Measurements from ENCODE around the gene BET1L. TPM values are rescaled to one million over a fixed set of nuclear protein-coding genes. Genes with fewer than 3 reads are reported as not detected.

The BET1L gene
- polyA plus RNA-seq, 4 donors, result 30.4 to 58.2 (median 35.5) TPM

GRCh38 chr11:235997-236773 is 29.0 kb upstream of the BET1L start, which contains the start of gene SIRT3:
Gene SIRT3 (minus strand): TSS chr11:236342. CDS start chr11:236328, 14 bp downstream.
- peak; percentile 90 to 92 for DNase-seq
- peaks cover 0 to 26% (median 0%) of the 10 kb centered on the region in 3 donors for H3K36me3 ChIP-seq (ENCODE audit: control insufficient read depth in 3 of 3, insufficient read depth in 2 of 3, low read depth in 1 of 3, low read length in 3 of 3)
- H3K4me1 ChIP-seq (ENCODE audit: control insufficient read depth in 3 of 3, insufficient read depth in 2 of 3, low read depth in 1 of 3, low read length in 2 of 3), result peaks cover 2 to 22% (median 2%) of the 10 kb centered on the region in 3 donors
- H3K9me3 ChIP-seq (ENCODE audit: control insufficient read depth in 2 of 2, insufficient read depth in 1 of 2, low read depth in 1 of 2, low read length in 1 of 2), result no peaks in the 10 kb centered on the region
- WGBS, 3 donors, result 0 to 1% (median 0%) methylated on average over 24 to 70 of the region's 70 CpGs
- peak within 1 kb of the TSS; percentile 88 to 100 (median 94) for H3K4me3 ChIP-seq (ENCODE audit: low read depth in 1 of 3, low read length in 3 of 3)
- no peak for FAIRE-seq
- H3K27ac ChIP-seq (ENCODE audit: low read depth in 1 of 3, low read length in 2 of 3), result peak within 1 kb of the TSS; percentile 85 to 100 (median 99)
- H3K27me3 ChIP-seq (ENCODE audit: control insufficient read depth in 3 of 3, insufficient read depth in 3 of 3, low read length in 3 of 3), result no peaks in the 10 kb centered on the region

- Histone ChIP-seq H3K27me3 (ENCODE audit: control insufficient read depth in 3 of 3, insufficient read depth in 3 of 3, low read length in 3 of 3) (no peaks in the 10 kb centered on the region), H3K36me3 (ENCODE audit: control insufficient read depth in 3 of 3, insufficient read depth in 2 of 3, low read depth in 1 of 3, low read length in 3 of 3) (peaks cover 0 to 25% (median 0%) of the 10 kb centered on the region in 3 donors), H3K4me1 (ENCODE audit: control insufficient read depth in 3 of 3, insufficient read depth in 2 of 3, low read depth in 1 of 3, low read length in 2 of 3) (peaks cover 2 to 22% (median 2%) of the 10 kb centered on the region in 3 donors), H3K9me3 (ENCODE audit: control insufficient read depth in 2 of 2, insufficient read depth in 1 of 2, low read depth in 1 of 2, low read length in 1 of 2) (no peaks in the 10 kb centered on the region), H3K27ac (ENCODE audit: low read depth in 1 of 3, low read length in 2 of 3) (peak overlapping the region; percentile 56 to 96 (median 90)), H3K4me3 (ENCODE audit: low read depth in 1 of 3, low read length in 3 of 3) (peak overlapping the region; percentile 58 to 65 (median 62))
- FAIRE-seq, result no peak
- WGBS, 3 donors, result 0 to 3% (median 3%) methylated on average over 13 of the region's 13 CpGs
- no peak for DNase-seq
Measured at GRCh38 chr11:235609-235996, 28.4 kb upstream of the BET1L start.

- Histone ChIP-seq H3K27ac (ENCODE audit: low read depth in 1 of 3, low read length in 2 of 3) (peak overlapping the region in 2 of 3 donors; percentile 90 to 96), H3K36me3 (ENCODE audit: control insufficient read depth in 3 of 3, insufficient read depth in 2 of 3, low read depth in 1 of 3, low read length in 3 of 3) (peaks cover 0 to 28% (median 0%) of the 10 kb centered on the region in 3 donors), H3K27me3 (ENCODE audit: control insufficient read depth in 3 of 3, insufficient read depth in 3 of 3, low read length in 3 of 3) (no peaks in the 10 kb centered on the region), H3K4me3 (ENCODE audit: low read depth in 1 of 3, low read length in 3 of 3) (peak overlapping the region in 2 of 3 donors; percentile 58 to 65), H3K4me1 (ENCODE audit: control insufficient read depth in 3 of 3, insufficient read depth in 2 of 3, low read depth in 1 of 3, low read length in 2 of 3) (peaks cover 2 to 22% (median 2%) of the 10 kb centered on the region in 3 donors), H3K9me3 (ENCODE audit: control insufficient read depth in 2 of 2, insufficient read depth in 1 of 2, low read depth in 1 of 2, low read length in 1 of 2) (no peaks in the 10 kb centered on the region)
- DNase-seq (peak in 1 of 2 donors; percentile 19), FAIRE-seq (no peak)
- 39 to 64% (median 51%) methylated on average over 8 of the region's 8 CpGs for WGBS, 3 donors
Measured at GRCh38 chr11:235180-235579, 28.0 kb upstream of the BET1L start.

- no peaks in the 10 kb centered on the region for H3K9me3 ChIP-seq (ENCODE audit: control insufficient read depth in 2 of 2, insufficient read depth in 1 of 2, low read depth in 1 of 2, low read length in 1 of 2)
- no peak for DNase-seq
- FAIRE-seq, result no peak
- 92 to 94% (median 93%) methylated on average over 20 of the region's 20 CpGs for WGBS, 3 donors
- peaks cover 0 to 34% (median 2%) of the 10 kb centered on the region in 3 donors for H3K36me3 ChIP-seq (ENCODE audit: control insufficient read depth in 3 of 3, insufficient read depth in 2 of 3, low read depth in 1 of 3, low read length in 3 of 3)
- H3K27ac ChIP-seq (ENCODE audit: low read depth in 1 of 3, low read length in 2 of 3), result no peak overlapping the region
- no peak overlapping the region for H3K4me3 ChIP-seq (ENCODE audit: low read depth in 1 of 3, low read length in 3 of 3)
- peaks cover 2 to 18% (median 2%) of the 10 kb centered on the region in 3 donors for H3K4me1 ChIP-seq (ENCODE audit: control insufficient read depth in 3 of 3, insufficient read depth in 2 of 3, low read depth in 1 of 3, low read length in 2 of 3)
- H3K27me3 ChIP-seq (ENCODE audit: control insufficient read depth in 3 of 3, insufficient read depth in 3 of 3, low read length in 3 of 3), result no peaks in the 10 kb centered on the region
Measured at GRCh38 chr11:232783-233565, 25.8 kb upstream of the BET1L start.

- Histone ChIP-seq H3K4me3 (ENCODE audit: low read depth in 1 of 3, low read length in 3 of 3) (no peak overlapping the region), H3K27me3 (ENCODE audit: control insufficient read depth in 3 of 3, insufficient read depth in 3 of 3, low read length in 3 of 3) (no peaks in the 10 kb centered on the region), H3K36me3 (ENCODE audit: control insufficient read depth in 3 of 3, insufficient read depth in 2 of 3, low read depth in 1 of 3, low read length in 3 of 3) (peaks cover 0 to 42% (median 2%) of the 10 kb centered on the region in 3 donors), H3K9me3 (ENCODE audit: control insufficient read depth in 2 of 2, insufficient read depth in 1 of 2, low read depth in 1 of 2, low read length in 1 of 2) (no peaks in the 10 kb centered on the region), H3K4me1 (ENCODE audit: control insufficient read depth in 3 of 3, insufficient read depth in 2 of 3, low read depth in 1 of 3, low read length in 2 of 3) (peaks cover 0 to 10% (median 2%) of the 10 kb centered on the region in 3 donors), H3K27ac (ENCODE audit: low read depth in 1 of 3, low read length in 2 of 3) (no peak overlapping the region)
- WGBS, 3 donors, result 95 to 97% (median 96%) methylated on average over 10 of the region's 10 CpGs
- DNase-seq (no peak), FAIRE-seq (no peak)
Measured at GRCh38 chr11:230431-230830, 23.2 kb upstream of the BET1L start.

- Histone ChIP-seq H3K27ac (ENCODE audit: low read depth in 1 of 3, low read length in 2 of 3) (no peak overlapping the region), H3K4me3 (ENCODE audit: low read depth in 1 of 3, low read length in 3 of 3) (no peak overlapping the region), H3K4me1 (ENCODE audit: control insufficient read depth in 3 of 3, insufficient read depth in 2 of 3, low read depth in 1 of 3, low read length in 2 of 3) (no peaks in the 10 kb centered on the region), H3K27me3 (ENCODE audit: control insufficient read depth in 3 of 3, insufficient read depth in 3 of 3, low read length in 3 of 3) (no peaks in the 10 kb centered on the region), H3K9me3 (ENCODE audit: control insufficient read depth in 2 of 2, insufficient read depth in 1 of 2, low read depth in 1 of 2, low read length in 1 of 2) (no peaks in the 10 kb centered on the region), H3K36me3 (ENCODE audit: control insufficient read depth in 3 of 3, insufficient read depth in 2 of 3, low read depth in 1 of 3, low read length in 3 of 3) (peaks cover 0 to 55% (median 2%) of the 10 kb centered on the region in 3 donors)
- FAIRE-seq, result no peak
- 87 to 93% (median 89%) methylated on average over 6 of the region's 6 CpGs for WGBS, 3 donors
- no peak for DNase-seq
Measured at GRCh38 chr11:227824-228379, 20.7 kb upstream of the BET1L start.

- no peaks in the 10 kb centered on the region for H3K27me3 ChIP-seq (ENCODE audit: control insufficient read depth in 3 of 3, insufficient read depth in 3 of 3, low read length in 3 of 3)
- no peak overlapping the region for H3K27ac ChIP-seq (ENCODE audit: low read depth in 1 of 3, low read length in 2 of 3)
- no peaks in the 10 kb centered on the region for H3K4me1 ChIP-seq (ENCODE audit: control insufficient read depth in 3 of 3, insufficient read depth in 2 of 3, low read depth in 1 of 3, low read length in 2 of 3)
- no peak for DNase-seq
- no peaks in the 10 kb centered on the region for H3K9me3 ChIP-seq (ENCODE audit: control insufficient read depth in 2 of 2, insufficient read depth in 1 of 2, low read depth in 1 of 2, low read length in 1 of 2)
- H3K36me3 ChIP-seq (ENCODE audit: control insufficient read depth in 3 of 3, insufficient read depth in 2 of 3, low read depth in 1 of 3, low read length in 3 of 3), result peaks cover 0 to 52% (median 2%) of the 10 kb centered on the region in 3 donors
- 91 to 94% (median 93%) methylated on average over 10 of the region's 10 CpGs for WGBS, 3 donors
- H3K4me3 ChIP-seq (ENCODE audit: low read depth in 1 of 3, low read length in 3 of 3), result no peak overlapping the region
- no peak for FAIRE-seq
Measured at GRCh38 chr11:225734-226453, 18.7 kb upstream of the BET1L start.
